Jurkat, Clone E6-1 (cell line): Measurements from ENCODE around the gene KIF20B.
"Not testable (repeated sequence)": the region's sequence is repeated elsewhere in the genome, so short reads cannot be mapped to it uniquely, and the experiment has no call there.

Source experiments
- DNase-seq: peaks from one replicate; pipeline ENCODE4 v3.0.0-alpha.2; 2011; ENCODE audit warnings: low read depth, low spot score
- H3K4me3 ChIP-seq: 2 replicates; pipeline ENCODE4 v1.5.1; 2011; ENCODE audit warnings: mild to moderate bottlenecking, low read length, control low read depth, moderate library complexity

Gene KIF20B

GRCh38 chr10:89759531-89759930 lies 58.1 kb downstream of the KIF20B start:
- no peak overlapping the region for H3K4me3 ChIP-seq
- no peak for DNase-seq

- not testable (repeated sequence) for DNase-seq, H3K4me3 ChIP-seq
Measured at GRCh38 chr10:89763671-89764070, 62.3 kb downstream of the KIF20B start.

- no peak overlapping the region for H3K4me3 ChIP-seq
- DNase-seq, result no peak
Measured at GRCh38 chr10:89771684-89772083, 70.3 kb downstream of the KIF20B start.

GRCh38 chr10:89773081-89773480 lies 71.7 kb downstream of the KIF20B start:
- no peak for DNase-seq
- H3K4me3 ChIP-seq, result no peak overlapping the region

GRCh38 chr10:89776665-89777064 lies 75.3 kb downstream of the KIF20B start:
- no peak overlapping the region for H3K4me3 ChIP-seq
- no peak for DNase-seq

- H3K4me3 ChIP-seq, result no peak overlapping the region
- no peak for DNase-seq
Measured at GRCh38 chr10:89782470-89782869, 81.1 kb downstream of the KIF20B start.

- DNase-seq, result no peak
- no peak overlapping the region for H3K4me3 ChIP-seq
Measured at GRCh38 chr10:89783406-89783805, 82.0 kb downstream of the KIF20B start.

GRCh38 chr10:89785095-89785494 lies 83.7 kb downstream of the KIF20B start:
- no peak overlapping the region for H3K4me3 ChIP-seq
- DNase-seq, result peak; percentile 15

GRCh38 chr10:89789188-89789877 lies 87.9 kb downstream of the KIF20B start:
- peak; percentile 50 for DNase-seq
- H3K4me3 ChIP-seq, result no peak overlapping the region

- no peak for DNase-seq
- no peak overlapping the region for H3K4me3 ChIP-seq
Measured at GRCh38 chr10:89792187-89792586, 90.8 kb downstream of the KIF20B start.

- peak; percentile 59 for DNase-seq
- no peak overlapping the region for H3K4me3 ChIP-seq
Measured at GRCh38 chr10:89793649-89794254, 92.4 kb downstream of the KIF20B start.

- no peak for DNase-seq
- no peak overlapping the region for H3K4me3 ChIP-seq
Measured at GRCh38 chr10:89795840-89796239, 94.5 kb downstream of the KIF20B start.

GRCh38 chr10:89798092-89798491 lies 96.7 kb downstream of the KIF20B start:
- no peak for DNase-seq
- no peak overlapping the region for H3K4me3 ChIP-seq

GRCh38 chr10:89799573-89799972 lies 98.2 kb downstream of the KIF20B start:
- DNase-seq, result no peak
- H3K4me3 ChIP-seq, result no peak overlapping the region

GRCh38 chr10:89805599-89806013 lies 104.2 kb downstream of the KIF20B start:
- H3K4me3 ChIP-seq, result no peak overlapping the region
- no peak for DNase-seq

- DNase-seq, result no peak
- H3K4me3 ChIP-seq, result no peak overlapping the region
Measured at GRCh38 chr10:89808842-89809241, 107.5 kb downstream of the KIF20B start.

- no peak overlapping the region for H3K4me3 ChIP-seq
- no peak for DNase-seq
Measured at GRCh38 chr10:89809766-89810165, 108.4 kb downstream of the KIF20B start.

- H3K4me3 ChIP-seq, result no peak overlapping the region
- DNase-seq, result no peak
Measured at GRCh38 chr10:89810908-89811525, 109.6 kb downstream of the KIF20B start.

GRCh38 chr10:89813546-89813945 lies 112.2 kb downstream of the KIF20B start:
- H3K4me3 ChIP-seq, result no peak overlapping the region
- no peak for DNase-seq

- no peak for DNase-seq
- no peak overlapping the region for H3K4me3 ChIP-seq
Measured at GRCh38 chr10:89814278-89814677, 112.9 kb downstream of the KIF20B start.
